HepG2 (cell line): Measurements from ENCODE around the gene PLEKHA3. TPM values are rescaled to one million over a fixed set of nuclear protein-coding genes. Genes with fewer than 3 reads are reported as not detected.
A peak's percentile ranks its signal among the peaks of the same experiment; 100 is the strongest.

Experiments
- AGO2 ChIP-seq: fragments of 200-400 bp; formaldehyde crosslinking; optimal IDR thresholded peaks from 2 replicates; pipeline ENCODE3; 2017; ENCODE audit warnings: mild to moderate bottlenecking, low read depth, low read length, moderate library complexity
- BCL6 ChIP-seq: IDR thresholded peaks from 2 replicates; pipeline ENCODE4 v1.6.1; 2016; ENCODE audit warnings: missing genetic modification reagents, missing compliant biosample characterization
- CBFB ChIP-seq: sonication (generic); formaldehyde crosslinking; IDR thresholded peaks from 2 replicates; pipeline ENCODE4 v1.4.0; 2020; ENCODE audit warnings: missing genetic modification reagents
- CREBL2 ChIP-seq: sonication (generic); formaldehyde crosslinking; IDR thresholded peaks from 2 replicates; pipeline ENCODE4 v1.8.1; 2023; ENCODE audit warnings: missing genetic modification reagents, mild to moderate bottlenecking, borderline replicate concordance
- EEA1 ChIP-seq: sonication (generic); formaldehyde crosslinking; IDR thresholded peaks from 2 replicates; pipeline ENCODE4 v1.5.1; 2020; ENCODE audit warnings: mild to moderate bottlenecking, missing genetic modification reagents, borderline replicate concordance
- FLYWCH1 ChIP-seq: sonication (generic); formaldehyde crosslinking; IDR thresholded peaks from 2 replicates; pipeline ENCODE4 v1.8.1; 2023; ENCODE audit warnings: mild to moderate bottlenecking, missing genetic modification reagents
- ISL2 ChIP-seq: sonication (generic); formaldehyde crosslinking; IDR thresholded peaks from 2 replicates; pipeline ENCODE4 v1.5.0; 2020; ENCODE audit warnings: missing genetic modification reagents
- MBD4 ChIP-seq: IDR thresholded peaks from 2 replicates; pipeline ENCODE4 v1.6.1; 2012; ENCODE audit warnings: low read length, inconsistent platforms, borderline replicate concordance
- PAF1 ChIP-seq: IDR thresholded peaks from 2 replicates; pipeline ENCODE4 v1.6.1; 2016; ENCODE audit warnings: missing genetic modification reagents, missing compliant biosample characterization
- REST ChIP-seq, 2 experiments: IDR thresholded peaks; 2 replicates each; pipeline ENCODE4 v1.6.1; 2011 to 2012; ENCODE audit warnings: low read length in 2 of 2, borderline replicate concordance in 1 of 2, low read depth in 1 of 2, mild to moderate bottlenecking in 1 of 2, moderate library complexity in 1 of 2
- SRF ChIP-seq: IDR thresholded peaks from 2 replicates; pipeline ENCODE4 v1.6.1; 2011; ENCODE audit warnings: mild to moderate bottlenecking, low read depth, low read length, moderate library complexity
- STAG1 ChIP-seq: sonication (generic); formaldehyde crosslinking; IDR thresholded peaks from 2 replicates; pipeline ENCODE4 v1.4.0; 2020; ENCODE audit warnings: missing genetic modification reagents
- TAF1 ChIP-seq: sonication (generic); formaldehyde crosslinking; IDR thresholded peaks from 2 replicates; pipeline ENCODE4 v1.4.0; 2020; ENCODE audit warnings: missing genetic modification reagents
- TCF12 ChIP-seq, 2 experiments: fragments of 450-650 bp in 1 of 2; sonication (generic) in 1 of 2; formaldehyde crosslinking in 1 of 2; IDR thresholded peaks; 2 replicates each; pipeline versions ENCODE4 v1.6.1 to v1.8.0; 2017 to 2022; ENCODE audit warnings: antibody characterized with exemption in 1 of 2, mild to moderate bottlenecking in 1 of 2, missing genetic modification reagents in 1 of 2, moderate library complexity in 1 of 2
- TSC22D2 ChIP-seq: sonication (generic); formaldehyde crosslinking; IDR thresholded peaks from 2 replicates; pipeline ENCODE4 v1.5.1; 2020; ENCODE audit warnings: missing genetic modification reagents, mild to moderate bottlenecking, borderline replicate concordance
- ZBTB37 ChIP-seq: sonication (generic); formaldehyde crosslinking; IDR thresholded peaks from 2 replicates; pipeline ENCODE4 v1.4.0; 2020; ENCODE audit warnings: mild to moderate bottlenecking, missing genetic modification reagents
- ZFP36L2 ChIP-seq: sonication (generic); formaldehyde crosslinking; IDR thresholded peaks from 2 replicates; pipeline ENCODE4 v1.4.0; 2020; ENCODE audit warnings: missing genetic modification reagents
- ZNF230 ChIP-seq: sonication (generic); formaldehyde crosslinking; IDR thresholded peaks from 2 replicates; pipeline ENCODE4 v1.4.0; 2020; ENCODE audit warnings: mild to moderate bottlenecking, missing genetic modification reagents
- ZNF280B ChIP-seq: sonication (generic); formaldehyde crosslinking; IDR thresholded peaks from 2 replicates; pipeline ENCODE4 v1.5.0; 2020; ENCODE audit warnings: missing genetic modification reagents, mild to moderate bottlenecking, borderline replicate concordance
- ZNF850 ChIP-seq: sonication (generic); formaldehyde crosslinking; conservative IDR thresholded peaks from 2 replicates; pipeline ENCODE4 v1.9.0; 2021; ENCODE audit warnings: mild to moderate bottlenecking, missing genetic modification reagents
- ZSCAN22 ChIP-seq: sonication (generic); formaldehyde crosslinking; IDR thresholded peaks from 2 replicates; pipeline ENCODE4 v1.4.0; 2020; ENCODE audit warnings: mild to moderate bottlenecking, missing genetic modification reagents
- polyA plus RNA-seq, 8 experiments: library from polyadenylated mRNA; depleted of rRNA in 3 of 8; stranded (reverse) in 7 of 8; unstranded in 1 of 8; fragments of >200 nt; fragmentation: Illumina TruSeq in 4 of 8; extraction: Trizol in 4 of 8; gene quantifications; 2 replicates each; pipeline versions ENCODE4 v1.2.1 to v1.2.3, GENCODE V29; 2011 to 2016; ENCODE audit warnings: low read depth in 4 of 8, missing spikeins in 1 of 8, mixed read lengths in 1 of 8; ENCODE audit not compliant: insufficient read depth in 1 of 8
- total RNA-seq, 5 experiments: library from RNA; depleted of rRNA; stranded (reverse); fragments of >200 nt; fragmentation: Illumina TruSeq; extraction: Trizol; gene quantifications; 2 replicates each; pipeline ENCODE4 v1.2.3, GENCODE V29; 2016; ENCODE audit warnings: low read depth in 1 of 5

PLEKHA3 gene
- total and polyA plus RNA-seq, 2 of the 13 experiments (the other 11 are each of a cell fraction or from before 2014, with no cell fraction given): 11.7 to 23.1 TPM

GRCh38 chr2:178450774-178451525 is 29.3 kb upstream of the PLEKHA3 start, which contains the start of the genes PJVK and PRKRA (continued):
- TF ChIP-seq ZBTB37 (CRISPR knock-in tag) (no peak), TCF12 (IDR thresholded peaks at IDR 0.05) (no peak), TCF12 (CRISPR knock-in tag; IDR thresholded peaks at IDR 0.05) (peak; percentile 96), REST (IDR thresholded peaks at IDR 0.05; ENCODE audit: borderline replicate concordance in 1 of 2, low read depth in 1 of 2, low read length in 2 of 2) (peak in 1 of 2 experiments; percentile 18; a peak in 1 of 4 replicates), CBFB (peak; percentile 66; the same call in 1 of the 2 replicates), ZNF280B (CRISPR knock-in tag) (no peak; the same call in none of the 2 replicates), ZSCAN22 (peak; percentile 71; the same call in 1 of the 2 replicates), ZNF230 (CRISPR knock-in tag) (peak; percentile 96; the same call in 1 of the 2 replicates), ISL2 (CRISPR knock-in tag) (peak; percentile 67), EEA1 (peak; percentile 90), MBD4 (no peak), TAF1 (peak; percentile 94), PAF1 (CRISPR knock-in tag) (no peak), CREBL2 (CRISPR knock-in tag) (no peak; the same call in 1 of the 2 replicates), BCL6 (CRISPR knock-in tag) (peak; percentile 56), ZFP36L2 (CRISPR knock-in tag) (peak; percentile 38; the same call in 1 of the 2 replicates), SRF (0 out of 2 replicates have a peak, but pooled peaks have one; percentile 3), STAG1 (CRISPR knock-in tag) (0 out of 2 replicates have a peak, but pooled peaks have one; percentile 8), AGO2 (peak; percentile 91), FLYWCH1 (CRISPR knock-in tag) (no peak), ZNF850 (CRISPR knock-in tag) (no peak), TSC22D2 (CRISPR knock-in tag) (peak; percentile 80; the same call in 1 of the 2 replicates)
